IMR-90 (cell line): Measurements from ENCODE around the gene QSOX2.

Experiments used
- CEBPB ChIP-seq: IDR thresholded peaks from 2 replicates; pipeline ENCODE4 v1.6.1; 2012; ENCODE audit warnings: low read depth, low read length, improper control_type of control experiment
- MXI1 ChIP-seq: IDR thresholded peaks from 2 replicates; pipeline ENCODE4 v1.6.1; 2012; ENCODE audit warnings: low read depth, mild to moderate bottlenecking, low read length, moderate library complexity, borderline replicate concordance
- POLR2A ChIP-seq: IDR thresholded peaks from 2 replicates; pipeline ENCODE4 v1.6.1; 2012; ENCODE audit warnings: mild to moderate bottlenecking, low read depth, low read length
- RAD21 ChIP-seq: IDR thresholded peaks from 2 replicates; pipeline ENCODE4 v1.6.1; 2012; ENCODE audit warnings: low read length, improper control_type of control experiment
- SMC3 ChIP-seq: fragments of 150-350 bp; IDR thresholded peaks from 2 replicates; pipeline ENCODE4 v1.6.1; 2016; ENCODE audit warnings: low read depth, mild to moderate bottlenecking, antibody characterized with exemption, low read length, moderate library complexity
- TF ChIP-seq, protein P1 (sequence below): conservative IDR thresholded peaks from 2 replicates; pipeline ENCODE4 v1.5.1; 2012; ENCODE audit warnings: mild to moderate bottlenecking, low read depth, low read length, improper control_type of control experiment

DNA sequence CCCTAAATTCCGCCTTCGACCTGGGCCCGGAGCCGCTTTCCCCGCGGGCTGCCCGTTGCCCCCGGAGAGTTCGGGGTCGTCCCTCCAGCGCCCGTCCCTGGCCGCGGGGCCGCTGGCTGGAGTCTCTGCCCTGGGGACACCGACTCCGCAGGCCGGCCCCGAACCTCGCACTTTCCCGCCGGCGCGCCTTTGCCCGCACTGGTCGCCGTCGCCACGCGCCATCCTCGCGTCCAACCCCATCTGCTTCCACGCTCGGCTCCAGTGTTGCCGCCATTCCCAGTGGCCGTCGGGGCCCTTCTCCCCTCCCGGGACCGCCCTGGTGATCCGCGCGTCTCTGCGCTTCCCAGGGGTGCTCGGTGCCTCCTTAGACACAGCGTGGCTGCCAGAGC lies 51.7 kb downstream of the QSOX2 start:
- TF ChIP-seq, protein P1, sequence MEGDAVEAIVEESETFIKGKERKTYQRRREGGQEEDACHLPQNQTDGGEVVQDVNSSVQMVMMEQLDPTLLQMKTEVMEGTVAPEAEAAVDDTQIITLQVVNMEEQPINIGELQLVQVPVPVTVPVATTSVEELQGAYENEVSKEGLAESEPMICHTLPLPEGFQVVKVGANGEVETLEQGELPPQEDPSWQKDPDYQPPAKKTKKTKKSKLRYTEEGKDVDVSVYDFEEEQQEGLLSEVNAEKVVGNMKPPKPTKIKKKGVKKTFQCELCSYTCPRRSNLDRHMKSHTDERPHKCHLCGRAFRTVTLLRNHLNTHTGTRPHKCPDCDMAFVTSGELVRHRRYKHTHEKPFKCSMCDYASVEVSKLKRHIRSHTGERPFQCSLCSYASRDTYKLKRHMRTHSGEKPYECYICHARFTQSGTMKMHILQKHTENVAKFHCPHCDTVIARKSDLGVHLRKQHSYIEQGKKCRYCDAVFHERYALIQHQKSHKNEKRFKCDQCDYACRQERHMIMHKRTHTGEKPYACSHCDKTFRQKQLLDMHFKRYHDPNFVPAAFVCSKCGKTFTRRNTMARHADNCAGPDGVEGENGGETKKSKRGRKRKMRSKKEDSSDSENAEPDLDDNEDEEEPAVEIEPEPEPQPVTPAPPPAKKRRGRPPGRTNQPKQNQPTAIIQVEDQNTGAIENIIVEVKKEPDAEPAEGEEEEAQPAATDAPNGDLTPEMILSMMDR: no peak
- no peak for TF ChIP-seq POLR2A
- no peak for TF ChIP-seq SMC3
- no peak for TF ChIP-seq MXI1
- no peak for TF ChIP-seq CEBPB
- no peak for TF ChIP-seq RAD21
